HUES64 (cell line): Measurements from ENCODE around the gene KCNC2.

Experiments used
- H3K27ac ChIP-seq: 2 replicates; pipeline ENCODE4 v1.7.0; 2013; ENCODE audit warnings: low read depth, low read length, inconsistent platforms
- H3K27me3 ChIP-seq: 2 replicates; pipeline ENCODE4 v1.6.1; 2013; ENCODE audit warnings: mild to moderate bottlenecking, low read length; ENCODE audit not compliant: insufficient read depth
- H3K36me3 ChIP-seq: 2 replicates; pipeline ENCODE4 v1.6.1; 2013; ENCODE audit warnings: mild to moderate bottlenecking, low read length; ENCODE audit not compliant: insufficient read depth
- H3K4me1 ChIP-seq: 2 replicates; pipeline ENCODE4 v1.6.1; 2013; ENCODE audit warnings: mild to moderate bottlenecking, low read length, moderate library complexity; ENCODE audit not compliant: insufficient read depth
- H3K4me3 ChIP-seq: 2 replicates; pipeline ENCODE4 v1.5.1; 2013; ENCODE audit warnings: mild to moderate bottlenecking, low read length, moderate library complexity
- H3K9ac ChIP-seq: 2 replicates; pipeline ENCODE4 v1.6.1; 2013; ENCODE audit warnings: mild to moderate bottlenecking, low read depth, low read length
- H3K9me3 ChIP-seq: 2 replicates; pipeline ENCODE4 v1.6.1; 2013; ENCODE audit warnings: low read depth, low read length; ENCODE audit not compliant: insufficient read depth
- WGBS: fragments of 150-250, 120-280 bp; methylation state at CpG from one replicate; pipeline ENCODE4 v1.1.7; 2013; ENCODE audit warnings: missing lambda C conversion rate; 5-methylcytosine and 5-hydroxymethylcytosine counted together

Gene KCNC2

GRCh38 chr12:75048767-75049166 lies 160.9 kb downstream of the KCNC2 start:
- Histone ChIP-seq H3K4me1 (no peaks in the 10 kb centered on the region), H3K27ac (no peak overlapping the region), H3K27me3 (no peaks in the 10 kb centered on the region), H3K36me3 (no peaks in the 10 kb centered on the region), H3K9ac (no peak overlapping the region), H3K9me3 (no peaks in the 10 kb centered on the region), H3K4me3 (no peak overlapping the region)
- WGBS = 100% methylated on average over 2 of the region's 2 CpGs

GRCh38 chr12:75047885-75048525 lies 161.6 kb downstream of the KCNC2 start:
- no peaks in the 10 kb centered on the region for H3K9me3 ChIP-seq
- H3K4me1 ChIP-seq = no peaks in the 10 kb centered on the region
- H3K4me3 ChIP-seq = no peak overlapping the region
- H3K36me3 ChIP-seq = no peaks in the 10 kb centered on the region
- H3K27me3 ChIP-seq = no peaks in the 10 kb centered on the region
- WGBS = 87% methylated on average over 8 of the region's 10 CpGs
- no peak overlapping the region for H3K9ac ChIP-seq
- no peak overlapping the region for H3K27ac ChIP-seq

GRCh38 chr12:75042125-75042524 lies 167.5 kb downstream of the KCNC2 start:
- Histone ChIP-seq H3K9me3 (no peaks in the 10 kb centered on the region), H3K4me3 (no peak overlapping the region), H3K27ac (no peak overlapping the region), H3K4me1 (no peaks in the 10 kb centered on the region), H3K9ac (no peak overlapping the region), H3K36me3 (no peaks in the 10 kb centered on the region), H3K27me3 (no peaks in the 10 kb centered on the region)
- WGBS = 100% methylated on average over 2 of the region's 2 CpGs

- Histone ChIP-seq H3K9me3 (no peaks in the 10 kb centered on the region), H3K27ac (no peak overlapping the region), H3K9ac (no peak overlapping the region), H3K4me3 (no peak overlapping the region), H3K27me3 (no peaks in the 10 kb centered on the region), H3K36me3 (no peaks in the 10 kb centered on the region), H3K4me1 (no peaks in the 10 kb centered on the region)
- 98% methylated on average over 3 of the region's 4 CpGs for WGBS
These were observed 168.2 kb downstream of the KCNC2 start for GRCh38 chr12:75041472-75041871.

- no peak overlapping the region for H3K9ac ChIP-seq
- H3K27me3 ChIP-seq = no peaks in the 10 kb centered on the region
- H3K9me3 ChIP-seq = peaks cover 48% of the 10 kb centered on the region
- H3K4me1 ChIP-seq = no peaks in the 10 kb centered on the region
- no peak overlapping the region for H3K4me3 ChIP-seq
- 92% methylated on average over 8 of the region's 9 CpGs for WGBS
- no peak overlapping the region for H3K27ac ChIP-seq
- H3K36me3 ChIP-seq = no peaks in the 10 kb centered on the region
These were observed 189.5 kb downstream of the KCNC2 start for GRCh38 chr12:75020068-75020557.

GRCh38 chr12:75011120-75011519 lies 198.5 kb downstream of the KCNC2 start:
- WGBS = 99% methylated on average over 3 of the region's 4 CpGs
- H3K27ac ChIP-seq = no peak overlapping the region

GRCh38 chr12:75007133-75007532 lies 202.5 kb downstream of the KCNC2 start:
- Histone ChIP-seq H3K27ac (no peak overlapping the region), H3K4me3 (no peak overlapping the region), H3K4me1 (no peaks in the 10 kb centered on the region), H3K36me3 (no peaks in the 10 kb centered on the region), H3K27me3 (no peaks in the 10 kb centered on the region), H3K9ac (no peak overlapping the region), H3K9me3 (no peaks in the 10 kb centered on the region)
- WGBS = 86% methylated on average over 1 of the region's 2 CpGs

More at GRCh38 chr12:75011120-75011519, 198.5 kb downstream of the KCNC2 start:
- H3K4me3 ChIP-seq = no peak overlapping the region
- H3K4me1 ChIP-seq = no peaks in the 10 kb centered on the region
- no peaks in the 10 kb centered on the region for H3K27me3 ChIP-seq
- H3K9ac ChIP-seq = no peak overlapping the region
- no peaks in the 10 kb centered on the region for H3K36me3 ChIP-seq
- no peaks in the 10 kb centered on the region for H3K9me3 ChIP-seq

- H3K4me1 ChIP-seq = no peaks in the 10 kb centered on the region
- H3K36me3 ChIP-seq = no peaks in the 10 kb centered on the region
- no peaks in the 10 kb centered on the region for H3K9me3 ChIP-seq
- H3K27me3 ChIP-seq = no peaks in the 10 kb centered on the region
- no peak overlapping the region for H3K27ac ChIP-seq
- H3K9ac ChIP-seq = no peak overlapping the region
- H3K4me3 ChIP-seq = no peak overlapping the region
- 92% methylated on average over 2 of the region's 2 CpGs for WGBS
These were observed 209.5 kb downstream of the KCNC2 start for GRCh38 chr12:75000120-75000519.

GRCh38 chr12:74999474-74999873 lies 210.2 kb downstream of the KCNC2 start:
- Histone ChIP-seq H3K9ac (no peak overlapping the region), H3K9me3 (no peaks in the 10 kb centered on the region), H3K27ac (no peak overlapping the region), H3K4me1 (no peaks in the 10 kb centered on the region), H3K27me3 (no peaks in the 10 kb centered on the region), H3K4me3 (no peak overlapping the region), H3K36me3 (no peaks in the 10 kb centered on the region)
- 93% methylated on average over 2 of the region's 3 CpGs for WGBS
